Sigmoid colon (tissue), 4 donors: ENCODE data around the gene C22orf39.

Experiments used
- CTCF ChIP-seq, 4 experiments: fragments of 450-650 bp in 3 of 4; fragments of 200-600 bp in 1 of 4; IDR thresholded peaks; one replicate each; pipeline ENCODE4 v1.5.1; 2016 to 2019; ENCODE audit warnings: antibody characterized with exemption in 4 of 4, mild to moderate bottlenecking in 3 of 4, moderate library complexity in 2 of 4
- EP300 ChIP-seq, 4 donors: sonication (generic); formaldehyde crosslinking; IDR thresholded peaks; one replicate each; pipeline ENCODE4 v1.6.1; 2017; ENCODE audit warnings: antibody characterized with exemption in 4 of 4
- POLR2A ChIP-seq, 2 donors: fragments of 450-650 bp; IDR thresholded peaks; one replicate each; pipeline ENCODE4 v1.6.1; 2016; ENCODE audit warnings: antibody characterized with exemption in 2 of 2, mild to moderate bottlenecking in 2 of 2, moderate library complexity in 2 of 2
- POLR2AphosphoS5 ChIP-seq, 4 donors: sonication (generic); formaldehyde crosslinking; IDR thresholded peaks; one replicate each; pipeline ENCODE4 v1.6.1; 2017; ENCODE audit warnings: antibody characterized with exemption in 4 of 4

DNA sequence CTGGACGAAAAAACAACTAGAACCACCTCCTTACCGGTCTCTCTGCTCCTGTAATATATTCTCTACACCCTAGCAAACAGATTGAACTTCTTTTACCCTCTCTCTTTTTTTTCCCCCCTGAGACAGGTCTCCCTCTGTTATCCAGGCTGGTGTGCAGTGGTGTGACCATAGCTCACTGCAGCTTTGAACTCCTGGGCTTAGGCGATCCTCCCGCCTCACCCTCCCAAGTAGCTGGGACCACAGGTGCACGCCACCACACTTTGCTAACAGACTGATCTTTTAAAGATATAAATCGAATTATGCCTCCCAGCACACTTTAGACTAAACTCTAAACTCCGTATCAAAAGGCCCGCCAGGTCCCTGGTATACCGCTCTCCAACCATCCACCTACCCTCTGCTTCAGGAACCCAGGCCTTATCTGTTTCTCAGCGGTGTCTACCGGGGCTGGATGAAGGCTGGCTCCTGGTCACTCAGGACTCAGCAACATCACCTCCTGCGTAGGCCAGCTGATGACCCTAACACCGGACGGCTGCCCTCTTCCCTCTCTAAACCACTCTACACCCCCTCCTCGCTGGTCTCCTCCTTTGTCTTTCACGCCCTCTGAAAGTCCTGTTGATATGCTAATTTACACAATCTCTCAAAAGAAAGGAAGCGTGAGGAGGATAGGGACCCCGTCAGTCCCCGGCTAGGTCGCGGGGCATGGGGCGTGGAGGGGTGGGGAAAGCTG is 745 bp downstream of the C22orf39 start:
- TF ChIP-seq CTCF (IDR thresholded peaks at IDR 0.05) (no peak), POLR2AphosphoS5 (IDR thresholded peaks at IDR 0.05) (no peak), POLR2A (IDR thresholded peaks at IDR 0.05) (no peak), EP300 (IDR thresholded peaks at IDR 0.05) (no peak)
